WTC11 (cell line): ENCODE measurements around the gene PLXND1.

ENCODE experiments used
- CTCF ChIP-seq: fragments of 200-600 bp; IDR thresholded peaks from 2 replicates; pipeline ENCODE4 v1.8.0; 2022; ENCODE audit warnings: antibody characterized with exemption
- FOXJ3 ChIP-seq: sonication (generic); formaldehyde crosslinking; IDR thresholded peaks from 2 replicates; pipeline ENCODE4 v1.9.0; 2021; ENCODE audit warnings: missing genetic modification reagents, mild to moderate bottlenecking, borderline replicate concordance
- SMAD4 ChIP-seq: sonication (generic); formaldehyde crosslinking; IDR thresholded peaks from 2 replicates; pipeline ENCODE4 v1.8.0; 2022; ENCODE audit warnings: mild to moderate bottlenecking, missing genetic modification reagents
- USF2 ChIP-seq: sonication (generic); formaldehyde crosslinking; IDR thresholded peaks from 2 replicates; pipeline ENCODE4 v1.8.1; 2023; ENCODE audit warnings: mild to moderate bottlenecking, missing genetic modification reagents, moderate library complexity

GRCh38 chr3:129616713-129617112, 10.2 kb upstream of the PLXND1 start:
- no peak for TF ChIP-seq CTCF
- TF ChIP-seq SMAD4 (CRISPR knock-in tag) = no peak
- TF ChIP-seq FOXJ3 (CRISPR knock-in tag) = no peak
- no peak for TF ChIP-seq USF2
